Cerebellar cortex (tissue), 1 donor: ENCODE results near the gene DENR.

Experiments
- DNase-seq: peaks from one replicate; pipeline ENCODE4 v3.0.0-alpha.2; 2015; ENCODE audit warnings: low spot score

The DENR gene

GRCh38 chr12:122820138-122820537, 67.5 kb downstream of the DENR start:
- no peak for DNase-seq
